Activated naive CD4-positive, alpha-beta T cell treated with anti-CD3 and anti-CD28 coated beads, Interleukin-2, amount 50 U/mL, for 24 hours (primary cell): ENCODE measurements around the gene ACTN4.

ENCODE experiments used
- H3K27ac Mint-ChIP-seq: one replicate; pipeline ENCODE4 v1.8.0; 2021; ENCODE audit warnings: mild to moderate bottlenecking, mixed read lengths
- H3K27me3 Mint-ChIP-seq: one replicate; pipeline ENCODE4 v1.8.0; 2021; ENCODE audit warnings: mixed read lengths
- H3K36me3 Mint-ChIP-seq: one replicate; pipeline ENCODE4 v1.8.0; 2021; ENCODE audit warnings: mixed read lengths
- H3K4me1 Mint-ChIP-seq: one replicate; pipeline ENCODE4 v1.8.0; 2021; ENCODE audit warnings: mixed read lengths
- H3K4me3 Mint-ChIP-seq: one replicate; pipeline ENCODE4 v1.8.0; 2021; ENCODE audit warnings: mild to moderate bottlenecking, mixed read lengths
- H3K9me3 Mint-ChIP-seq: one replicate; pipeline ENCODE4 v1.8.0; 2021; ENCODE audit warnings: mixed read lengths

Gene ACTN4

GRCh38 chr19:38691938-38692457 lies 44.5 kb downstream of the ACTN4 start:
- Mint-ChIP-seq H3K4me1 (peaks cover 24% of the 10 kb centered on the region), H3K4me3 (no peak overlapping the region), H3K27ac (no peak overlapping the region), H3K27me3 (no peaks in the 10 kb centered on the region), H3K36me3 (peaks cover 1% of the 10 kb centered on the region), H3K9me3 (no peaks in the 10 kb centered on the region)

- no peak overlapping the region for H3K27ac Mint-ChIP-seq
- no peak overlapping the region for H3K4me3 Mint-ChIP-seq
- peaks cover 21% of the 10 kb centered on the region for H3K4me1 Mint-ChIP-seq
- no peaks in the 10 kb centered on the region for H3K27me3 Mint-ChIP-seq
- H3K36me3 Mint-ChIP-seq = peaks cover 1% of the 10 kb centered on the region
- no peaks in the 10 kb centered on the region for H3K9me3 Mint-ChIP-seq
Observed at GRCh38 chr19:38692458-38693379, 45.3 kb downstream of the ACTN4 start.

GRCh38 chr19:38693380-38694223 lies 46.2 kb downstream of the ACTN4 start:
- Mint-ChIP-seq H3K36me3 (peaks cover 1% of the 10 kb centered on the region), H3K27ac (no peak overlapping the region), H3K27me3 (no peaks in the 10 kb centered on the region), H3K4me1 (peaks cover 29% of the 10 kb centered on the region), H3K4me3 (no peak overlapping the region), H3K9me3 (no peaks in the 10 kb centered on the region)

GRCh38 chr19:38695317-38695683 lies 47.9 kb downstream of the ACTN4 start:
- no peak overlapping the region for H3K4me3 Mint-ChIP-seq
- no peaks in the 10 kb centered on the region for H3K27me3 Mint-ChIP-seq

GRCh38 chr19:38695832-38696728 lies 48.6 kb downstream of the ACTN4 start:
- H3K27me3 Mint-ChIP-seq = no peaks in the 10 kb centered on the region
- no peak overlapping the region for H3K4me3 Mint-ChIP-seq
- peaks cover 26% of the 10 kb centered on the region for H3K4me1 Mint-ChIP-seq
- H3K36me3 Mint-ChIP-seq = no peaks in the 10 kb centered on the region
- H3K9me3 Mint-ChIP-seq = no peaks in the 10 kb centered on the region
- no peak overlapping the region for H3K27ac Mint-ChIP-seq

More at GRCh38 chr19:38695317-38695683, 47.9 kb downstream of the ACTN4 start:
- no peaks in the 10 kb centered on the region for H3K36me3 Mint-ChIP-seq
- H3K27ac Mint-ChIP-seq = no peak overlapping the region
- H3K9me3 Mint-ChIP-seq = no peaks in the 10 kb centered on the region
- H3K4me1 Mint-ChIP-seq = peaks cover 29% of the 10 kb centered on the region

- H3K27me3 Mint-ChIP-seq = no peaks in the 10 kb centered on the region
- H3K27ac Mint-ChIP-seq = no peak overlapping the region
- H3K9me3 Mint-ChIP-seq = no peaks in the 10 kb centered on the region
- H3K4me1 Mint-ChIP-seq = peaks cover 26% of the 10 kb centered on the region
- H3K36me3 Mint-ChIP-seq = no peaks in the 10 kb centered on the region
- no peak overlapping the region for H3K4me3 Mint-ChIP-seq
Observed at GRCh38 chr19:38696729-38697055, 49.2 kb downstream of the ACTN4 start.

GRCh38 chr19:38697197-38697596 lies 49.7 kb downstream of the ACTN4 start:
- Mint-ChIP-seq H3K4me3 (no peak overlapping the region), H3K27me3 (no peaks in the 10 kb centered on the region), H3K36me3 (no peaks in the 10 kb centered on the region), H3K9me3 (no peaks in the 10 kb centered on the region), H3K4me1 (peaks cover 26% of the 10 kb centered on the region), H3K27ac (no peak overlapping the region)

- no peak overlapping the region for H3K27ac Mint-ChIP-seq
- H3K4me1 Mint-ChIP-seq = peaks cover 22% of the 10 kb centered on the region
- no peaks in the 10 kb centered on the region for H3K36me3 Mint-ChIP-seq
- no peaks in the 10 kb centered on the region for H3K27me3 Mint-ChIP-seq
- H3K4me3 Mint-ChIP-seq = no peak overlapping the region
- no peaks in the 10 kb centered on the region for H3K9me3 Mint-ChIP-seq
Observed at GRCh38 chr19:38697641-38698071, 50.2 kb downstream of the ACTN4 start.

- H3K4me3 Mint-ChIP-seq = no peak overlapping the region
- no peaks in the 10 kb centered on the region for H3K27me3 Mint-ChIP-seq
- H3K9me3 Mint-ChIP-seq = no peaks in the 10 kb centered on the region
- peaks cover 17% of the 10 kb centered on the region for H3K4me1 Mint-ChIP-seq
- no peak overlapping the region for H3K27ac Mint-ChIP-seq
- no peaks in the 10 kb centered on the region for H3K36me3 Mint-ChIP-seq
Observed at GRCh38 chr19:38698225-38699026, 51.0 kb downstream of the ACTN4 start.

- Mint-ChIP-seq H3K9me3 (no peaks in the 10 kb centered on the region), H3K36me3 (no peaks in the 10 kb centered on the region), H3K27me3 (no peaks in the 10 kb centered on the region), H3K4me3 (no peak overlapping the region), H3K4me1 (peaks cover 12% of the 10 kb centered on the region), H3K27ac (no peak overlapping the region)
Observed at GRCh38 chr19:38699027-38699346, 51.5 kb downstream of the ACTN4 start.

GRCh38 chr19:38699647-38700349 lies 52.3 kb downstream of the ACTN4 start:
- Mint-ChIP-seq H3K27ac (no peak overlapping the region), H3K4me3 (no peak overlapping the region), H3K4me1 (peaks cover 12% of the 10 kb centered on the region), H3K9me3 (no peaks in the 10 kb centered on the region), H3K36me3 (no peaks in the 10 kb centered on the region), H3K27me3 (no peaks in the 10 kb centered on the region)

- H3K27me3 Mint-ChIP-seq = no peaks in the 10 kb centered on the region
- H3K27ac Mint-ChIP-seq = no peak overlapping the region
- peaks cover 11% of the 10 kb centered on the region for H3K4me1 Mint-ChIP-seq
- no peak overlapping the region for H3K4me3 Mint-ChIP-seq
- no peaks in the 10 kb centered on the region for H3K36me3 Mint-ChIP-seq
- H3K9me3 Mint-ChIP-seq = no peaks in the 10 kb centered on the region
Observed at GRCh38 chr19:38700350-38700901, 53.0 kb downstream of the ACTN4 start.

- Mint-ChIP-seq H3K9me3 (no peaks in the 10 kb centered on the region), H3K27me3 (no peaks in the 10 kb centered on the region), H3K27ac (no peak overlapping the region), H3K36me3 (no peaks in the 10 kb centered on the region), H3K4me1 (peaks cover 9% of the 10 kb centered on the region), H3K4me3 (no peak overlapping the region)
Observed at GRCh38 chr19:38700902-38701454, 53.5 kb downstream of the ACTN4 start.
